Liver (tissue), 9 donors: ENCODE data around the gene CYBB. TPM values are rescaled to one million over a fixed set of nuclear protein-coding genes. Genes with fewer than 3 reads are reported as not detected.

Experiments
- DNase-seq: peaks from one replicate; pipeline ENCODE4 v3.0.0-alpha.2; 2017; ENCODE audit warnings: low spot score
- H3K27ac ChIP-seq, 2 donors: one replicate each; pipeline ENCODE4 v1.7.0; 2013; ENCODE audit warnings: inconsistent platforms in 2 of 2, low read length in 2 of 2, control low read depth in 1 of 2, low read depth in 1 of 2, mild to moderate bottlenecking in 1 of 2
- H3K27me3 ChIP-seq, 4 donors: one replicate each; pipeline versions ENCODE4 v1.6.1 to v1.7.0; 2013; ENCODE audit warnings: low read length in 3 of 4, inconsistent platforms in 1 of 4, mild to moderate bottlenecking in 1 of 4, moderate library complexity in 1 of 4; ENCODE audit not compliant: control insufficient read depth in 4 of 4, insufficient read depth in 4 of 4
- H3K36me3 ChIP-seq, 4 donors: one replicate each; pipeline versions ENCODE4 v1.6.1 to v1.7.0; 2013; ENCODE audit warnings: low read length in 3 of 4, mild to moderate bottlenecking in 3 of 4, low read depth in 1 of 4, moderate library complexity in 1 of 4; ENCODE audit not compliant: control insufficient read depth in 4 of 4, insufficient read depth in 3 of 4
- H3K4me1 ChIP-seq, 4 donors: one replicate each; pipeline versions ENCODE4 v1.6.1 to v1.7.0; 2013; ENCODE audit warnings: low read length in 3 of 4, mild to moderate bottlenecking in 3 of 4, moderate library complexity in 1 of 4; ENCODE audit not compliant: control insufficient read depth in 4 of 4, insufficient read depth in 4 of 4
- H3K4me3 ChIP-seq, 3 donors: one replicate each; pipeline versions ENCODE4 v1.6.1 to v1.7.0; 2013; ENCODE audit warnings: low read length in 3 of 3, control low read depth in 1 of 3, low read depth in 1 of 3, mild to moderate bottlenecking in 1 of 3
- H3K9ac ChIP-seq, 2 donors: one replicate each; pipeline ENCODE4 v1.7.0; 2013; ENCODE audit warnings: low read length in 2 of 2, mild to moderate bottlenecking in 2 of 2, moderate library complexity in 2 of 2, control low read depth in 1 of 2, low read depth in 1 of 2
- H3K9me3 ChIP-seq, 4 donors: one replicate each; pipeline versions ENCODE4 v1.6.1 to v1.7.0; 2013; ENCODE audit warnings: low read length in 3 of 4; ENCODE audit not compliant: control insufficient read depth in 4 of 4
- EGR1 ChIP-seq, 2 donors: IDR thresholded peaks; 2 replicates each; pipeline ENCODE4 v1.6.1; 2016 to 2018; ENCODE audit warnings: antibody characterized with exemption in 2 of 2, low read depth in 2 of 2
- FOXA1 ChIP-seq: IDR thresholded peaks from 2 replicates; pipeline ENCODE4 v1.6.1; 2016; ENCODE audit warnings: antibody characterized with exemption
- FOXA2 ChIP-seq: IDR thresholded peaks from 2 replicates; pipeline ENCODE4 v1.6.1; 2016; ENCODE audit warnings: antibody characterized with exemption
- GABPA ChIP-seq, 2 donors: IDR thresholded peaks in 1 of 2; conservative IDR thresholded peaks in 1 of 2; 2 replicates each; pipeline ENCODE4 v1.6.1; 2016; ENCODE audit warnings: antibody characterized with exemption in 2 of 2, mild to moderate bottlenecking in 1 of 2, moderate library complexity in 1 of 2
- HNF4A ChIP-seq, 2 donors: conservative IDR thresholded peaks; 2 replicates each; pipeline ENCODE4 v1.6.1; 2016; ENCODE audit warnings: antibody characterized with exemption in 2 of 2, mild to moderate bottlenecking in 2 of 2
- HNF4G ChIP-seq: IDR thresholded peaks from 2 replicates; pipeline ENCODE4 v1.6.1; 2016; ENCODE audit warnings: antibody characterized with exemption
- JUND ChIP-seq, 2 donors: IDR thresholded peaks; 2 replicates each; pipeline ENCODE4 v1.6.1; 2016; ENCODE audit warnings: antibody characterized with exemption in 2 of 2
- NR2F2 ChIP-seq: IDR thresholded peaks from 2 replicates; pipeline ENCODE4 v1.6.1; 2016; ENCODE audit warnings: antibody characterized with exemption
- RAD21 ChIP-seq, 2 donors: IDR thresholded peaks; 2 replicates each; pipeline ENCODE4 v1.6.1; 2016; ENCODE audit warnings: antibody characterized with exemption in 2 of 2, mild to moderate bottlenecking in 2 of 2
- RXRA ChIP-seq, 2 donors: IDR thresholded peaks; 2 replicates each; pipeline ENCODE4 v1.6.1; 2017 to 2018; ENCODE audit warnings: antibody characterized with exemption in 2 of 2, mild to moderate bottlenecking in 1 of 2
- SP1 ChIP-seq: IDR thresholded peaks from 2 replicates; pipeline ENCODE4 v1.6.1; 2018; ENCODE audit warnings: antibody characterized with exemption, mild to moderate bottlenecking
- TAF1 ChIP-seq: conservative IDR thresholded peaks from 2 replicates; pipeline ENCODE4 v1.6.1; 2016; ENCODE audit warnings: antibody characterized with exemption, mild to moderate bottlenecking
- YY1 ChIP-seq: IDR thresholded peaks from 2 replicates; pipeline ENCODE4 v1.6.1; 2016; ENCODE audit warnings: antibody characterized with exemption, mild to moderate bottlenecking
- WGBS: extraction: QIAGEN DNeasy Blood & Tissue Kit; methylation state at CpG from one replicate; pipeline ENCODE4 v1.1.7; 2013; 5-methylcytosine and 5-hydroxymethylcytosine counted together
- polyA plus RNA-seq, 2 donors: library from polyadenylated mRNA; stranded (reverse) in 1 of 2; unstranded in 1 of 2; fragments of 200-250 nt in 1 of 2; fragments of >200 nt in 1 of 2; fragmentation: Nextera tagmentation in 1 of 2; extraction: Ambion mirVana in 1 of 2; gene quantifications; one replicate each; pipeline versions ENCODE4 v1.2.1 to v1.2.3, GENCODE V29; 2013 to 2015
- total RNA-seq, 2 donors: library from RNA; depleted of rRNA; stranded (reverse); fragments of >200 nt; gene quantifications; one replicate each; pipeline ENCODE4 v1.2.3, GENCODE V29; 2014
- TF ChIP-seq, protein P1 (sequence below): IDR thresholded peaks from 2 replicates; pipeline ENCODE4 v1.6.1; 2016; ENCODE audit warnings: antibody characterized with exemption
- TF ChIP-seq, protein P2 (sequence below): IDR thresholded peaks from 2 replicates; pipeline ENCODE4 v1.6.1; 2016; ENCODE audit warnings: antibody characterized with exemption
- TF ChIP-seq, protein P3 (sequence below): IDR thresholded peaks from 2 replicates; pipeline ENCODE4 v1.6.1; 2016; ENCODE audit warnings: antibody characterized with exemption, mild to moderate bottlenecking
- TF ChIP-seq, protein P4 (sequence below): fragments of 150-350 bp; IDR thresholded peaks from 2 replicates; pipeline ENCODE4 v1.5.1; 2017; ENCODE audit warnings: improper control_type of control experiment, low read depth, low read length; ENCODE audit not compliant: missing input control
- TF ChIP-seq, protein P5 (sequence below): IDR thresholded peaks from 2 replicates; pipeline ENCODE4 v1.6.1; 2016; ENCODE audit warnings: antibody characterized with exemption
- donor health status: healthy.
- donor health status: healthy.
- donor health status: healthy.
- donor health status: healthy.
- donor health status: healthy.

The CYBB gene
- total and polyA plus RNA-seq, 4 donors, result 2.8 to 65.7 (median 14.5) TPM

DNA sequence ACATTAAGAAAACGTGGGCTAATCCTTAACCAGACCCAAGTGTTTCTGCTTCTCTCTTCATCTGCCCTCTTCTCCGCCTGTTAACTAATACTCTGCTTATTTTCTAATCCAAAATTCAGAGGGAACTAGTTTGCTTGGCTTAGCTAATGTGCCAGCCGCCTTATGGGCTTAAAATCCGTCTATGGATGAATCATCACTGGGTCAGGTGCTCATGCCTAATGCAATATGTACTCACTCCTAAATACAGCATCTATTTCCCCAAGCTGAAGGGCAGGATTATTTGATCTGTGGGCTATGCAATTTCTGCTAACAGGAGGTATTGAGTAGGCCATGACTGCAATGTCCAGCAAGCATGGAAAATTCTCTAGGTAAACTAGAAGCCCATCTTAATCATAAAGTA lies 55.1 kb downstream of the CYBB start:
- H3K27me3 ChIP-seq, result peaks cover 0 to 3% (median 0%) of the 10 kb centered on the region in 4 donors
- no peaks in the 10 kb centered on the region for H3K9me3 ChIP-seq
- H3K4me1 ChIP-seq, result no peaks in the 10 kb centered on the region
- TF ChIP-seq HNF4A (conservative IDR thresholded peaks at IDR 0.05) (no peak), GABPA (IDR thresholded peaks at IDR 0.05 in 1 of 2, conservative IDR thresholded peaks at IDR 0.05 in 1 of 2) (no peak), EGR1 (IDR thresholded peaks at IDR 0.05; ENCODE audit: low read depth in 2 of 2) (no peak), YY1 (no peak), SP1 (no peak), RAD21 (IDR thresholded peaks at IDR 0.05) (no peak), FOXA1 (no peak), TAF1 (no peak)
- TF ChIP-seq, protein P1, sequence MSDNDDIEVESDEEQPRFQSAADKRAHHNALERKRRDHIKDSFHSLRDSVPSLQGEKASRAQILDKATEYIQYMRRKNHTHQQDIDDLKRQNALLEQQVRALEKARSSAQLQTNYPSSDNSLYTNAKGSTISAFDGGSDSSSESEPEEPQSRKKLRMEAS, result no peak
- TF ChIP-seq, protein P2, sequence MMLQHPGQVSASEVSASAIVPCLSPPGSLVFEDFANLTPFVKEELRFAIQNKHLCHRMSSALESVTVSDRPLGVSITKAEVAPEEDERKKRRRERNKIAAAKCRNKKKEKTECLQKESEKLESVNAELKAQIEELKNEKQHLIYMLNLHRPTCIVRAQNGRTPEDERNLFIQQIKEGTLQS, result no peak
- no peak overlapping the region for H3K4me3 ChIP-seq
- no peak overlapping the region for H3K9ac ChIP-seq
- H3K36me3 ChIP-seq, result peaks cover 0 to 6% (median 1%) of the 10 kb centered on the region in 4 donors
- H3K27ac ChIP-seq, result no peak overlapping the region
- WGBS, result 96% methylated on average over 4 of the region's 4 CpGs
- DNase-seq, result no peak

DNA sequence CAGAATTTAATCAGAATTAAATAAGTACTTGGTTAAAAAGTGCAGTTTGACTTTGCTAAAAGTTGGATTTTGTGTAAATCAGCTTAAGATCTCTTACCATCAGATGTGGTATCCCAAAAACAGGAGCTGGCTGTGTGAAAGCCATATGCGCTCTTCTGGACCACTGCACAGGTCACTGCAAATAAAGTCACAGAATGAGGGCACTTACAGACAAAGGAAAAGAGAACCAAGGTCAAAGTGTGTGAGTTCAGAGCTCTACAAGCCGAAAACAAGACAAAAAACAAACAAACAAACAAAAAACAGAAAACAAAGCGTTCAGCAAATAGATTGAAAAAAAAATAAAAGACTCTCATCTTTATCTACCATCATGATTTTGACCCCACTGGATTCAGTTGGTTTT lies 61.1 kb downstream of the CYBB start:
- Histone ChIP-seq H3K36me3 (peaks cover 0 to 6% (median 1%) of the 10 kb centered on the region in 4 donors), H3K4me3 (no peak overlapping the region), H3K9me3 (no peaks in the 10 kb centered on the region), H3K27ac (no peak overlapping the region), H3K4me1 (no peaks in the 10 kb centered on the region), H3K27me3 (peaks cover 0 to 3% (median 0%) of the 10 kb centered on the region in 4 donors), H3K9ac (no peak overlapping the region)
- DNase-seq, result no peak
- 94% methylated on average over 3 of the region's 3 CpGs for whole genome bisulfite sequencing
- TF ChIP-seq, protein P2, result no peak
- TF ChIP-seq FOXA1 (no peak), HNF4G (no peak), RAD21 (IDR thresholded peaks at IDR 0.05) (no peak), RXRA (IDR thresholded peaks at IDR 0.05) (no peak), GABPA (IDR thresholded peaks at IDR 0.05 in 1 of 2, conservative IDR thresholded peaks at IDR 0.05 in 1 of 2) (no peak), FOXA2 (no peak), NR2F2 (no peak), TAF1 (no peak), JUND (IDR thresholded peaks at IDR 0.05) (no peak), HNF4A (conservative IDR thresholded peaks at IDR 0.05) (no peak), EGR1 (IDR thresholded peaks at IDR 0.05; ENCODE audit: low read depth in 2 of 2) (no peak), SP1 (no peak), YY1 (no peak)
- TF ChIP-seq, protein P3, sequence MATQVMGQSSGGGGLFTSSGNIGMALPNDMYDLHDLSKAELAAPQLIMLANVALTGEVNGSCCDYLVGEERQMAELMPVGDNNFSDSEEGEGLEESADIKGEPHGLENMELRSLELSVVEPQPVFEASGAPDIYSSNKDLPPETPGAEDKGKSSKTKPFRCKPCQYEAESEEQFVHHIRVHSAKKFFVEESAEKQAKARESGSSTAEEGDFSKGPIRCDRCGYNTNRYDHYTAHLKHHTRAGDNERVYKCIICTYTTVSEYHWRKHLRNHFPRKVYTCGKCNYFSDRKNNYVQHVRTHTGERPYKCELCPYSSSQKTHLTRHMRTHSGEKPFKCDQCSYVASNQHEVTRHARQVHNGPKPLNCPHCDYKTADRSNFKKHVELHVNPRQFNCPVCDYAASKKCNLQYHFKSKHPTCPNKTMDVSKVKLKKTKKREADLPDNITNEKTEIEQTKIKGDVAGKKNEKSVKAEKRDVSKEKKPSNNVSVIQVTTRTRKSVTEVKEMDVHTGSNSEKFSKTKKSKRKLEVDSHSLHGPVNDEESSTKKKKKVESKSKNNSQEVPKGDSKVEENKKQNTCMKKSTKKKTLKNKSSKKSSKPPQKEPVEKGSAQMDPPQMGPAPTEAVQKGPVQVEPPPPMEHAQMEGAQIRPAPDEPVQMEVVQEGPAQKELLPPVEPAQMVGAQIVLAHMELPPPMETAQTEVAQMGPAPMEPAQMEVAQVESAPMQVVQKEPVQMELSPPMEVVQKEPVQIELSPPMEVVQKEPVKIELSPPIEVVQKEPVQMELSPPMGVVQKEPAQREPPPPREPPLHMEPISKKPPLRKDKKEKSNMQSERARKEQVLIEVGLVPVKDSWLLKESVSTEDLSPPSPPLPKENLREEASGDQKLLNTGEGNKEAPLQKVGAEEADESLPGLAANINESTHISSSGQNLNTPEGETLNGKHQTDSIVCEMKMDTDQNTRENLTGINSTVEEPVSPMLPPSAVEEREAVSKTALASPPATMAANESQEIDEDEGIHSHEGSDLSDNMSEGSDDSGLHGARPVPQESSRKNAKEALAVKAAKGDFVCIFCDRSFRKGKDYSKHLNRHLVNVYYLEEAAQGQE, result no peak
- TF ChIP-seq, protein P4, sequence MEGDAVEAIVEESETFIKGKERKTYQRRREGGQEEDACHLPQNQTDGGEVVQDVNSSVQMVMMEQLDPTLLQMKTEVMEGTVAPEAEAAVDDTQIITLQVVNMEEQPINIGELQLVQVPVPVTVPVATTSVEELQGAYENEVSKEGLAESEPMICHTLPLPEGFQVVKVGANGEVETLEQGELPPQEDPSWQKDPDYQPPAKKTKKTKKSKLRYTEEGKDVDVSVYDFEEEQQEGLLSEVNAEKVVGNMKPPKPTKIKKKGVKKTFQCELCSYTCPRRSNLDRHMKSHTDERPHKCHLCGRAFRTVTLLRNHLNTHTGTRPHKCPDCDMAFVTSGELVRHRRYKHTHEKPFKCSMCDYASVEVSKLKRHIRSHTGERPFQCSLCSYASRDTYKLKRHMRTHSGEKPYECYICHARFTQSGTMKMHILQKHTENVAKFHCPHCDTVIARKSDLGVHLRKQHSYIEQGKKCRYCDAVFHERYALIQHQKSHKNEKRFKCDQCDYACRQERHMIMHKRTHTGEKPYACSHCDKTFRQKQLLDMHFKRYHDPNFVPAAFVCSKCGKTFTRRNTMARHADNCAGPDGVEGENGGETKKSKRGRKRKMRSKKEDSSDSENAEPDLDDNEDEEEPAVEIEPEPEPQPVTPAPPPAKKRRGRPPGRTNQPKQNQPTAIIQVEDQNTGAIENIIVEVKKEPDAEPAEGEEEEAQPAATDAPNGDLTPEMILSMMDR, result no peak
- TF ChIP-seq, protein P1, result no peak
- TF ChIP-seq, protein P5, sequence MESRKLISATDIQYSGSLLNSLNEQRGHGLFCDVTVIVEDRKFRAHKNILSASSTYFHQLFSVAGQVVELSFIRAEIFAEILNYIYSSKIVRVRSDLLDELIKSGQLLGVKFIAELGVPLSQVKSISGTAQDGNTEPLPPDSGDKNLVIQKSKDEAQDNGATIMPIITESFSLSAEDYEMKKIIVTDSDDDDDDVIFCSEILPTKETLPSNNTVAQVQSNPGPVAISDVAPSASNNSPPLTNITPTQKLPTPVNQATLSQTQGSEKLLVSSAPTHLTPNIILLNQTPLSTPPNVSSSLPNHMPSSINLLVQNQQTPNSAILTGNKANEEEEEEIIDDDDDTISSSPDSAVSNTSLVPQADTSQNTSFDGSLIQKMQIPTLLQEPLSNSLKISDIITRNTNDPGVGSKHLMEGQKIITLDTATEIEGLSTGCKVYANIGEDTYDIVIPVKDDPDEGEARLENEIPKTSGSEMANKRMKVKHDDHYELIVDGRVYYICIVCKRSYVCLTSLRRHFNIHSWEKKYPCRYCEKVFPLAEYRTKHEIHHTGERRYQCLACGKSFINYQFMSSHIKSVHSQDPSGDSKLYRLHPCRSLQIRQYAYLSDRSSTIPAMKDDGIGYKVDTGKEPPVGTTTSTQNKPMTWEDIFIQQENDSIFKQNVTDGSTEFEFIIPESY, result no peak
